A549 (cell line): Measurements from ENCODE around the gene PACSIN1. TPM values are rescaled to one million over a fixed set of nuclear protein-coding genes. Genes with fewer than 3 reads are reported as not detected.

Source experiments
- ATAC-seq, 2 experiments: fragments of 200-7000 bp in 1 of 2; fragments of >200 bp in 1 of 2; cut with Nextera tagmentation in 1 of 2; cut with Tn5 transposase in 1 of 2; 3 replicates each; pipeline versions ENCODE4 v1.8.0 to v1.9.1; 2018 to 2020; ENCODE audit warnings: mild to moderate bottlenecking in 1 of 2, moderate library complexity in 1 of 2
- CTCF ChIA-PET: fragments of 300-600 bp; sonication (Branson Sonifier 250); formaldehyde crosslinking; extraction: SDS; loops from one replicate; lab custom pipeline; 2021; ENCODE audit warnings: antibody characterized with exemption, inconsistent platforms; lab: Yijun Ruan, JAX
- POLR2A ChIA-PET: fragments of 350-600 bp; formaldehyde crosslinking; extraction: SDS; loops from one replicate; lab custom pipeline; 2021; ENCODE audit warnings: antibody characterized with exemption, inconsistent platforms; lab: Yijun Ruan, JAX
- DNase-seq, 2 experiments: peaks; one replicate each; pipeline versions ENCODE4 v3.0.0 to v3.0.0-alpha.2; 2011 to 2016; ENCODE audit warnings: low read depth in 1 of 2, low spot score in 1 of 2
- FAIRE-seq: peaks from 2 replicates; lab custom pipeline; 2011; peaks lifted over from hg19 to GRCh38; lab: Jason Lieb, UNC
- H3K27ac ChIP-seq, 2 experiments: fragments of >200 bp; sonication (Bioruptor Twin); formaldehyde crosslinking; 3 replicates each; pipeline ENCODE4 v1.5.1; 2016 to 2017
- H3K4me1 ChIP-seq: fragments of >200 bp; sonication (Bioruptor Twin); formaldehyde crosslinking; 3 replicates; pipeline ENCODE4 v1.6.1; 2016
- H3K4me2 ChIP-seq: fragments of >200 bp; sonication (Bioruptor Twin); formaldehyde crosslinking; 3 replicates; pipeline ENCODE4 v1.6.1; 2016
- H3K4me3 ChIP-seq: fragments of >200 bp; sonication (Bioruptor Twin); formaldehyde crosslinking; 3 replicates; pipeline ENCODE4 v1.5.1; 2016
- H3K9me3 ChIP-seq: fragments of >200 bp; sonication (Bioruptor Twin); formaldehyde crosslinking; 3 replicates; pipeline ENCODE4 v1.6.1; 2016
- CHD2 ChIP-seq: fragments of 150-350 bp; IDR thresholded peaks from 2 replicates; pipeline ENCODE4 v1.6.1; 2014; ENCODE audit warnings: low read length; ENCODE audit not compliant: partially characterized antibody
- EHMT2 ChIP-seq: fragments of 200-600 bp; sonication (generic); IDR thresholded peaks from 2 replicates; pipeline ENCODE4 v1.6.1; 2016; ENCODE audit warnings: antibody characterized with exemption, low read depth, mild to moderate bottlenecking, moderate library complexity
- FOSB ChIP-seq: fragments of 250-450 bp; sonication (Bioruptor Pico); IDR thresholded peaks from 2 replicates; pipeline ENCODE4 v1.5.0; 2020; ENCODE audit warnings: mild to moderate bottlenecking, moderate library complexity
- HOXA7 ChIP-seq: fragments of 250-450 bp; sonication (Bioruptor Pico); IDR thresholded peaks from 2 replicates; pipeline ENCODE4 v1.5.0; 2020; ENCODE audit warnings: mild to moderate bottlenecking, moderate library complexity
- HOXB13 ChIP-seq: fragments of 250-450 bp; sonication (Bioruptor Pico); IDR thresholded peaks from 2 replicates; pipeline ENCODE4 v1.5.0; 2020; ENCODE audit warnings: low read depth, mild to moderate bottlenecking, moderate library complexity
- KDM1A ChIP-seq: fragments of 200-600 bp; sonication (generic); IDR thresholded peaks from 2 replicates; pipeline ENCODE4 v1.6.1; 2016; ENCODE audit warnings: low read depth, mild to moderate bottlenecking
- NFE2L2 ChIP-seq: fragments of 150-350 bp; conservative IDR thresholded peaks from 2 replicates; pipeline ENCODE4 v1.6.1; 2014; ENCODE audit warnings: low read length
- NR3C1 ChIP-seq: fragments of >200 bp; sonication (Bioruptor Twin); formaldehyde crosslinking; IDR thresholded peaks from 3 replicates; pipeline ENCODE4 v1.6.1; 2017
- POLR2A ChIP-seq: IDR thresholded peaks from 2 replicates; pipeline ENCODE4 v1.6.1; 2012; ENCODE audit warnings: mild to moderate bottlenecking, low read length
- POLR2AphosphoS2 ChIP-seq: conservative IDR thresholded peaks from 2 replicates; pipeline ENCODE4 v1.6.1; 2012; ENCODE audit warnings: low read length, improper control_type of control experiment, inconsistent platforms
- RAD21 ChIP-seq, 2 experiments: fragments of >200 bp in 1 of 2; sonication (Bioruptor Twin) in 1 of 2; formaldehyde crosslinking in 1 of 2; IDR thresholded peaks in 1 of 2; conservative IDR thresholded peaks in 1 of 2; 2 replicates in 1 of 2; 3 replicates in 1 of 2; pipeline ENCODE4 v1.6.1; 2012 to 2018; ENCODE audit warnings: inconsistent platforms in 1 of 2
- RARB ChIP-seq: fragments of 250-450 bp; sonication (Bioruptor Pico); IDR thresholded peaks from 2 replicates; pipeline ENCODE4 v1.8.0; 2021; ENCODE audit warnings: mild to moderate bottlenecking, moderate library complexity
- RNF2 ChIP-seq: fragments of 200-600 bp; sonication (generic); IDR thresholded peaks from 2 replicates; pipeline ENCODE4 v1.6.1; 2016; ENCODE audit warnings: low read depth, mild to moderate bottlenecking, antibody characterized with exemption, moderate library complexity, borderline replicate concordance
- SREBF2 ChIP-seq: fragments of 450-650 bp; IDR thresholded peaks from 2 replicates; pipeline ENCODE4 v1.6.1; 2014; ENCODE audit warnings: mild to moderate bottlenecking, moderate library complexity
- TFCP2L1 ChIP-seq: fragments of 250-450 bp; sonication (Bioruptor Pico); IDR thresholded peaks from 2 replicates; pipeline ENCODE4 v1.5.0; 2021; ENCODE audit warnings: mild to moderate bottlenecking
- TP53 ChIP-seq: fragments of 250-450 bp; sonication (Bioruptor Pico); IDR thresholded peaks from 2 replicates; pipeline ENCODE4 v1.5.0; 2021; ENCODE audit warnings: mild to moderate bottlenecking, moderate library complexity
- ZC3H11A ChIP-seq: fragments of 450-650 bp; IDR thresholded peaks from 2 replicates; pipeline ENCODE4 v1.6.1; 2014; ENCODE audit warnings: antibody characterized with exemption, mild to moderate bottlenecking
- WGBS: methylation state at CpG from one replicate; pipeline ENCODE4 v1.1.6; 2017; ENCODE audit errors: missing lambda C conversion rate; 5-methylcytosine and 5-hydroxymethylcytosine counted together
- polyA plus RNA-seq, 4 experiments: library from polyadenylated mRNA; depleted of rRNA in 3 of 4; stranded (reverse); fragments of >200 nt; fragmentation: RNase III in 1 of 4; extraction: RNeasy Plus Mini Kit Qiagen cat#74134 plus additional on column Dnase treatment in 1 of 4; gene quantifications; 2 replicates in 3 of 4; 3 replicates in 1 of 4; pipeline ENCODE4 v1.2.3, GENCODE V29; 2011 to 2017
- TF ChIP-seq, protein P1 (sequence below): fragments of 150-350 bp; IDR thresholded peaks from 2 replicates; pipeline ENCODE4 v1.6.1; 2014; ENCODE audit warnings: low read depth, mild to moderate bottlenecking, low read length
- TF ChIP-seq, protein P2 (sequence below): fragments of >200 bp; sonication (Bioruptor Twin); formaldehyde crosslinking; IDR thresholded peaks from 2 replicates; pipeline ENCODE4 v1.6.1; 2016
- TF ChIP-seq, protein P3 (sequence below): fragments of 200-600 bp; sonication (generic); IDR thresholded peaks from 2 replicates; pipeline ENCODE4 v1.6.1; 2016; ENCODE audit warnings: antibody characterized with exemption, mild to moderate bottlenecking, moderate library complexity
- TF ChIP-seq, protein P4 (sequence below): IDR thresholded peaks from 2 replicates; pipeline ENCODE4 v1.6.1; 2012; ENCODE audit warnings: low read depth, borderline replicate concordance
- TF ChIP-seq, protein P5 (sequence below): IDR thresholded peaks from 2 replicates; pipeline ENCODE4 v1.6.1; 2012

Gene PACSIN1
- polyA plus RNA-seq, 2 of the 4 experiments (the other 2 are of a cell fraction) = 0.14 to 0.30 TPM

DNA sequence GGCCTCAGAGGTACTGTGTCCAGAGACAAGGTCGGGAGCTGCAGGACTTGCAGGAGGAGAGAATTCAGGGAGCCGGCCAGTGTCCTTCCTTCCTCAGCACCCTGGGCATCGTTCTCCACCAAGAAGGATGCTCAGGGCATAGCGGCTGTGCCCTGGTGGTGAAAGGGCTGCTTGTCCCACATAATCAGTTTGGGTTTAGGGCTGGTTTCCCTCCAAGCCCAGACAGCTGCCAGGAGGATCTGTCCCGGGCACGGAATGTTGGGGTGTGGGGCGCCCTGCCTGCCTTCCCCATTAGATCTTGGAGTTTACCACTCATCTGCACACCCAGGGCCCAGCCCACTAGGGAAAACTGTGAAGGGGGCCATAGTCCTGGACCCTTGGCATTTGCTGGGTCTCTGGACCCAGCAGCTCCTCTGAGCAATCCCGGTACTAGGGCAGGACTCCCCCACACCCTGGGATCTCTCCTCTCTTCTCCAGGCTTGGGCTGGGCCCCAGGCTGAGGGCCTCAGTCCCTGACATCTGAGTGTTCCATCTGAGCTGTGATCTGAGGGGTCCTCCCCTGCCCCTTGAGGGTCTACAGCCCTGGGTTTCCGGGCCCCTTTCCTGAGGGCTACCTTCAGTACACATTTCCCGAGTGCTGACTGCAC is 108.9 kb downstream of the PACSIN1 start:
- ChIA-PET CTCF (interaction anchor here (0.8 to 1.0 kb wide), 2 partner anchors 19 kb away, joined by 3 to 4 read pairs; partner anchors contain the start of gene SPDEF), POLR2A (no interaction called here)
- DNase-seq (no peak), ATAC-seq (peak; percentile 31 to 51; a peak in 4 of 6 replicates), FAIRE-seq (no peak)
- TF ChIP-seq, protein P1, sequence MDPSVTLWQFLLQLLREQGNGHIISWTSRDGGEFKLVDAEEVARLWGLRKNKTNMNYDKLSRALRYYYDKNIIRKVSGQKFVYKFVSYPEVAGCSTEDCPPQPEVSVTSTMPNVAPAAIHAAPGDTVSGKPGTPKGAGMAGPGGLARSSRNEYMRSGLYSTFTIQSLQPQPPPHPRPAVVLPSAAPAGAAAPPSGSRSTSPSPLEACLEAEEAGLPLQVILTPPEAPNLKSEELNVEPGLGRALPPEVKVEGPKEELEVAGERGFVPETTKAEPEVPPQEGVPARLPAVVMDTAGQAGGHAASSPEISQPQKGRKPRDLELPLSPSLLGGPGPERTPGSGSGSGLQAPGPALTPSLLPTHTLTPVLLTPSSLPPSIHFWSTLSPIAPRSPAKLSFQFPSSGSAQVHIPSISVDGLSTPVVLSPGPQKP = no peak
- TF ChIP-seq, protein P2, sequence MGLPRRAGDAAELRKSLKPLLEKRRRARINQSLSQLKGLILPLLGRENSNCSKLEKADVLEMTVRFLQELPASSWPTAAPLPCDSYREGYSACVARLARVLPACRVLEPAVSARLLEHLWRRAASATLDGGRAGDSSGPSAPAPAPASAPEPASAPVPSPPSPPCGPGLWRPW = no peak
- no peak for TF ChIP-seq ZC3H11A
- no peak for TF ChIP-seq POLR2A
- TF ChIP-seq, protein P3, sequence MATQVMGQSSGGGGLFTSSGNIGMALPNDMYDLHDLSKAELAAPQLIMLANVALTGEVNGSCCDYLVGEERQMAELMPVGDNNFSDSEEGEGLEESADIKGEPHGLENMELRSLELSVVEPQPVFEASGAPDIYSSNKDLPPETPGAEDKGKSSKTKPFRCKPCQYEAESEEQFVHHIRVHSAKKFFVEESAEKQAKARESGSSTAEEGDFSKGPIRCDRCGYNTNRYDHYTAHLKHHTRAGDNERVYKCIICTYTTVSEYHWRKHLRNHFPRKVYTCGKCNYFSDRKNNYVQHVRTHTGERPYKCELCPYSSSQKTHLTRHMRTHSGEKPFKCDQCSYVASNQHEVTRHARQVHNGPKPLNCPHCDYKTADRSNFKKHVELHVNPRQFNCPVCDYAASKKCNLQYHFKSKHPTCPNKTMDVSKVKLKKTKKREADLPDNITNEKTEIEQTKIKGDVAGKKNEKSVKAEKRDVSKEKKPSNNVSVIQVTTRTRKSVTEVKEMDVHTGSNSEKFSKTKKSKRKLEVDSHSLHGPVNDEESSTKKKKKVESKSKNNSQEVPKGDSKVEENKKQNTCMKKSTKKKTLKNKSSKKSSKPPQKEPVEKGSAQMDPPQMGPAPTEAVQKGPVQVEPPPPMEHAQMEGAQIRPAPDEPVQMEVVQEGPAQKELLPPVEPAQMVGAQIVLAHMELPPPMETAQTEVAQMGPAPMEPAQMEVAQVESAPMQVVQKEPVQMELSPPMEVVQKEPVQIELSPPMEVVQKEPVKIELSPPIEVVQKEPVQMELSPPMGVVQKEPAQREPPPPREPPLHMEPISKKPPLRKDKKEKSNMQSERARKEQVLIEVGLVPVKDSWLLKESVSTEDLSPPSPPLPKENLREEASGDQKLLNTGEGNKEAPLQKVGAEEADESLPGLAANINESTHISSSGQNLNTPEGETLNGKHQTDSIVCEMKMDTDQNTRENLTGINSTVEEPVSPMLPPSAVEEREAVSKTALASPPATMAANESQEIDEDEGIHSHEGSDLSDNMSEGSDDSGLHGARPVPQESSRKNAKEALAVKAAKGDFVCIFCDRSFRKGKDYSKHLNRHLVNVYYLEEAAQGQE = no peak
- TF ChIP-seq RAD21 (conservative IDR thresholded peaks at IDR 0.05 in 1 of 2, IDR thresholded peaks at IDR 0.05 in 1 of 2) = no peak
- TF ChIP-seq, protein P4, sequence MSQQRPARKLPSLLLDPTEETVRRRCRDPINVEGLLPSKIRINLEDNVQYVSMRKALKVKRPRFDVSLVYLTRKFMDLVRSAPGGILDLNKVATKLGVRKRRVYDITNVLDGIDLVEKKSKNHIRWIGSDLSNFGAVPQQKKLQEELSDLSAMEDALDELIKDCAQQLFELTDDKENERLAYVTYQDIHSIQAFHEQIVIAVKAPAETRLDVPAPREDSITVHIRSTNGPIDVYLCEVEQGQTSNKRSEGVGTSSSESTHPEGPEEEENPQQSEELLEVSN = no peak
- TF ChIP-seq RARB (CRISPR knock-in tag) = no peak
- TF ChIP-seq HOXB13 (CRISPR knock-in tag) = no peak
- TF ChIP-seq, protein P5, sequence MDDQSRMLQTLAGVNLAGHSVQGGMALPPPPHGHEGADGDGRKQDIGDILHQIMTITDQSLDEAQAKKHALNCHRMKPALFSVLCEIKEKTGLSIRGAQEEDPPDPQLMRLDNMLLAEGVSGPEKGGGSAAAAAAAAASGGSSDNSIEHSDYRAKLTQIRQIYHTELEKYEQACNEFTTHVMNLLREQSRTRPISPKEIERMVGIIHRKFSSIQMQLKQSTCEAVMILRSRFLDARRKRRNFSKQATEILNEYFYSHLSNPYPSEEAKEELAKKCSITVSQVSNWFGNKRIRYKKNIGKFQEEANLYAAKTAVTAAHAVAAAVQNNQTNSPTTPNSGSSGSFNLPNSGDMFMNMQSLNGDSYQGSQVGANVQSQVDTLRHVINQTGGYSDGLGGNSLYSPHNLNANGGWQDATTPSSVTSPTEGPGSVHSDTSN = no peak
- no peak for TF ChIP-seq NFE2L2
- no peak for TF ChIP-seq FOSB (CRISPR knock-in tag)
- no peak for TF ChIP-seq EHMT2
- TF ChIP-seq NR3C1 = no peak
- no peak for TF ChIP-seq CHD2
- no peak for TF ChIP-seq RNF2
- no peak for TF ChIP-seq TP53 (CRISPR knock-in tag)
- TF ChIP-seq KDM1A = no peak
- no peak for TF ChIP-seq TFCP2L1
- no peaks in the 10 kb centered on the region for H3K4me1 ChIP-seq
- WGBS = 90% methylated on average over 9 of the region's 10 CpGs
- no peak overlapping the region for H3K4me3 ChIP-seq
- no peaks in the 10 kb centered on the region for H3K9me3 ChIP-seq
- H3K27ac ChIP-seq = no peak overlapping the region
- H3K4me2 ChIP-seq = no peak overlapping the region

DNA sequence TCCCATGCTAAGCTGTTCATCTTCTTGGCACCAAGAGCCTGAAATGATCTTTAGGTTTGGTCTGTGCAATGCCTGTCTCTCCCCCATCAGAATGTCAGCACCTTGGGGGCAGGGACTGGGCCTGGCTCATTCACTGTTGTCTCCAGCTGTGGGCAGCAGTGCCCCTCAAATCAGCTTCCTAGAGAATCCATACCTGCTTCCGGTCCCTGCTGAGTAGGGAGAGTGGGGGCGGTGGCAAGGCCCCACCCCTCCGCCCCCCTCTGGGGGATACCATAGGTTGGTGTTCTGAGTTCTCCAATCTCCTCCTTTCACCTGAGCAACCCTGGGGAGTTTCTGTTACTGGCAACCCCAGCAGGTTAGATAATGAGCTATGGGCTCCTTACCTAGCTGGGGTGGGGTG is 109.5 kb downstream of the PACSIN1 start:
- ChIA-PET POLR2A (no interaction called here), CTCF (interaction anchor here (1.0 kb wide), 1 partner anchor 19 kb away, joined by 4 read pairs; the partner anchor contains the start of gene SPDEF)
- FAIRE-seq (no peak), DNase-seq (no peak), ATAC-seq (peak in 1 of 2 experiments; percentile 5; a peak in 1 of 6 replicates)
- Histone ChIP-seq H3K9me3 (no peaks in the 10 kb centered on the region), H3K27ac (no peak overlapping the region), H3K4me2 (no peak overlapping the region), H3K4me3 (no peak overlapping the region), H3K4me1 (no peaks in the 10 kb centered on the region)
- no peak for TF ChIP-seq HOXA7 (CRISPR knock-in tag)
- TF ChIP-seq POLR2AphosphoS2 = no peak
- no peak for TF ChIP-seq SREBF2
- WGBS = 73% methylated on average over 3 of the region's 3 CpGs
